NCI-H82 (cell line): Measurements from ENCODE around the gene TYROBP.
"Not testable (repeated sequence)": the region's sequence is repeated elsewhere in the genome, so short reads cannot be mapped to it uniquely, and the experiment has no call there.

ENCODE experiments used
- DNase-seq: peaks from one replicate; lab custom pipeline; 2025; lab: John Stamatoyannopoulos, UW

TYROBP gene

GRCh38 chr19:35908010-35908441 is at the start of gene TYROBP:
TSS of gene TYROBP (minus strand) at chr19:35908295. CDS start at chr19:35908228, 67 bp downstream.
- DNase-seq: no peak

GRCh38 chr19:35957411-35957810 is 49.3 kb upstream of the TYROBP start:
- not testable (repeated sequence) for DNase-seq

GRCh38 chr19:35955881-35956634 is 48.0 kb upstream of the TYROBP start:
- peak; percentile 37 for DNase-seq

- DNase-seq: no peak
These were observed 41.0 kb upstream of the TYROBP start for GRCh38 chr19:35949131-35949530.

DNA sequence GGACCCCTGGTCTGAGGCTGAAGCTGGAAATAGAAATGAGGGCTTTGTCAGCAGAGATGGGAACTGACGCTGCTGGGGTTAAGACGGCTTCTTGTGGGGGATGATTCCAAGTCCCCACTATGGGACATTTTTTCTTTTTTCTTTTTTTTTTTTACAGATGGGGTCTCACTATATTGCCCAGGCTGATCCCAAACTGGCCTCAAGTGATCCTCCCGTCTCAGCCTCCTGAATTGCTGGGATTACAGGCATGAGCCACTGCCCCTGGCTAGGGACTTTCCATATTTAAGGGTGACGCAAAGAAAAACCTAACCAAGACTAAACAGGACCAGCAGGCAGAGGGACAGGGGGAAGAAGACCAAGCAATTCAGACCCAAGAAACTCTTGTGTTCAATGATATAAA is 38.1 kb upstream of the TYROBP start:
- DNase-seq: no peak

DNA sequence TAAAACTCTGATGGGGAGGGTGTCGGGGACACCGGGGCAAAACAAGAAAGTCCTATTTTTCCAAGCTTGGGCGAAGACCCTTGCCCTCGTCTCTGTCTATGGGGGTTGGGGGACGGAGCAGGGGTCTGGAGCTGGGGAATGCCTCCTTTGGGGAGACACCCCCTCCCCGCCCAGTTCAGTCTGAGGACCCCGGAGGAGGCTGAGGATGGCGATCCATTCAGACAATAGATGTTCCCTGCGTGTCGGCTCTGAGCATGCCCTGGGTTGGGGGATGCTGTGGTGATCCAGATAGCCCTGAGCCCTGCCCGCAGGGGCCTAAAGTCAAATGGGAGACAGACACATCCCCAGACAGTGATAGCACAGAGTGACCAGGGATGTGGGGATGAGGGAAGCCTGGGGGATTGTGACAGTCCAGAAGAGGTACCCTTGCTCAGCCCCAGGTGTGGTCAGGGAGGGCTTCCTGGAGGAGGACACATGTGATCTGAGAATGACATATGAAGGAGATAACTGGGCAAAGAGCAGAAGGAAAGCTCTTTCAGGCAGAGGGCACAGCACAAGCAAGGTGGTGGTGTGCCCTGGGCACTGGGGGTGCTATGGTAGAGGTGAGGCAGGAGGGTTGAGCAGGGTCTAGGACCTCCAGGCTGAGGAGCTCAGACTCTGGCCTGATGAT is 37.2 kb upstream of the TYROBP start:
- no peak for DNase-seq

DNA sequence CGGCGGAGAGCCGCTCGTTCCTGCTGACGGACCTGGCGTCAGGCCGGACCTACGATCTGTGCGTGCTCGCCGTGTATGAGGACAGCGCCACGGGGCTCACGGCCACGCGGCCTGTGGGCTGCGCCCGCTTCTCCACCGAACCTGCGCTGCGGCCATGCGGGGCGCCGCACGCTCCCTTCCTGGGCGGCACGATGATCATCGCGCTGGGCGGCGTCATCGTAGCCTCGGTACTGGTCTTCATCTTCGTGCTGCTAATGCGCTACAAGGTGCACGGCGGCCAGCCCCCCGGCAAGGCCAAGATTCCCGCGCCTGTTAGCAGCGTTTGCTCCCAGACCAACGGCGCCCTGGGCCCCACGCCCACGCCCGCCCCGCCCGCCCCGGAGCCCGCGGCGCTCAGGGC is 36.5 kb upstream of the TYROBP start:
- no peak for DNase-seq

- DNase-seq: no peak
These were observed 35.5 kb upstream of the TYROBP start for GRCh38 chr19:35943321-35944301.

DNA sequence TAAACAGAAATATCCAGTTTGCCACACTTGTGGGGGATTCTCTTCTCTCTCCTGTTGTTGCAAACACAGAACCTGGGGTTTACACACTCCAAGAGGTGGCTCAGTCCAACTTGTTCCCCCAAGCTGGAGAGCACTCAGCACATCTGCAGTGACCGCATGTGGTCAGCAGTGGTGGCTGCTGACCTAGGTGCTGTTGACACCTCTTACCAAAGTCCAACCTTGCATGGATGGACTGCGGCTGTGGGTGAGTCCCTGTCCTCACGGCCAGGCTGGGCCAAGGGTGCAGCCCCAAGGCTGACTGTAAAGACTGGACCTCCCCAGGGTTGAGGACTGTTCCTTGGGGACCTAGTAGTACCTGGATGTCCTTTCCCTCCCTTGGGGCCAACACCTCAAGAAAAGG is 34.1 kb upstream of the TYROBP start:
- no peak for DNase-seq

GRCh38 chr19:35940839-35941238 is 32.7 kb upstream of the TYROBP start:
- no peak for DNase-seq

GRCh38 chr19:35940078-35940775 is 32.1 kb upstream of the TYROBP start:
- no peak for DNase-seq

GRCh38 chr19:35939307-35940077 is 31.4 kb upstream of the TYROBP start:
- DNase-seq: no peak

DNA sequence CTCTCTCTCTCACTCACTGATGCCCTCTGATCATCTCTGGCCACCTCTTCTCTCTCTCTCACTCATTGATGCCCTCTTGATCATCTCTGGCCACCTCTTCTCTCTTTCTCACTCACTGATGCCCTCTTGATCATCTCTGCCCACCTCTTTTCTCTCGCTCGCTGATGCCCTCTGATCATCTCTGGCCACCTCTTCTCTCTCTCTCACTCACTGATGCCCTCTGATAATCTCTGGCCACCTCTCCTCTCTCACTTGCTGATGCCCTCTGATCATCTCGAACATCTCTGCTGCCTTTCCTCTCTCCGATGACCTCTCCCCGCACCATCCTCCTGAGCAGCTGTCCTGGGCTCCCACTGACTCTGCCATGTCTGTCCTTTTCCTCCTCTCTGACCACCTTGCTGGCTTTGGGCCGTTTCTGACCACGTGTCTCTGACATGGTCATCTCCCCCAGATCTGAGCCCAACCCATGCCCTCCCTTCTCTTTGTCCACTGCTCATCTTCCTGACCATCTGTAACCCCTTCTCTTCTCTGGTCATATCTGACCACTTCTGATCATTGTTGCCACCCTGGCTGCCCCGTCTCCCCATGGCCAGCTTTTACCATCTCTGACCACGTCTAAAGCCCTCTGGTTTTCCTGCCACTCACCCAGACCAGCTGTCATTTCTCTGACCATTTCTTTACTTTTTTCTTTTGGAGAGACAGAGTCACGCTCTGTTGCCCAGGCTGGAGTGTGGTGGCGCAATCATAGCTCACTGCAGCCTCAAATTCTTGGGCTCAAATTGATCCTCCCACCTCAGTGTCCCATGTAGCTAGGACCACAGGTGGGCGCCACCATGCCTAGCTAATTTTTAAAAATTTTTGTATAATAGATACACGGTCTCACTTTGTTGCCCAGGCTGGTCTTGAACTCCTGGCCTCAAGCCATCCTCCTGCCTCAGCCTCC is 30.5 kb upstream of the TYROBP start:
- DNase-seq: no peak

GRCh38 chr19:35937345-35938281 is 29.5 kb upstream of the TYROBP start:
- DNase-seq: peak; percentile 28

- no peak for DNase-seq
These were observed 28.7 kb upstream of the TYROBP start for GRCh38 chr19:35936738-35937268.

GRCh38 chr19:35935911-35936737 is 28.0 kb upstream of the TYROBP start, which contains the start of gene LRFN3:
TSS of gene LRFN3 (plus strand) at chr19:35936374. CDS start at chr19:35939426, 3,052 bp downstream.
- peak; percentile 95 for DNase-seq

DNA sequence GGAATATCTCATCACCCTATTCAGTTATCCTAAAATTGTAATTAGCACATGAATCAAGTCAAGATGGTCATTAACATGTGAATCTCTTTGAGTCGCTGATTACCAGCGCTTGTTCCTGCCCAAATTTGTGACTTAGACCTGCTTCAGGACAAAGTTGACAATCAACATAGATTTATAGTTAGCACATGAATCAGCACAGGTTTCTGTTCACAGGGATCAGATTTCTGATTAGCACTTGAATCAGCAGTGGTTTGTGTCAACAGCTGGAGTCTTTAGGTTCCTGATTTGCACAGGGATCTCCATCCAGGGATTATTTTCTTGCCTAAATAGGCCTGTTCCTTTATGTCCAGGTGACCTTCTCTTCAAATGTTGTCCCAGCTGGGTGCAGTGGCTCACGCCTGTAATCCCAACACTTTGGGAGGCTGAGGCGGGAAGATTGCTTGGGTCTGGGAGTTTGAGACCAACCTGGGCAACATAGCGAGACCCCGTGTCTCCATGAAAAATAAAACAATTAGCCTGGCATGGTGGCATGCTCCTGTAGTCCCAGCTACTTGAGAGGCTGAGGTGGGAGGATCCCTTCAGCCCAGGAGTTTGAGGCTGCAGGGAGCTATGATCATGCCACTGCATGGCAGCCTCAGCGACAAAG is 24.3 kb upstream of the TYROBP start:
- DNase-seq: no peak
